ENCODE results near the gene CPED1.
"Not testable (repeated sequence)": the region's sequence is repeated elsewhere in the genome, so short reads cannot be mapped to it uniquely, and the experiment has no call there.

Gene CPED1

GRCh38 chr7:120981888-120982615 lies 6.5 kb upstream of the CPED1 start:
- DNase-seq = no peak

- not testable (repeated sequence) for DNase-seq
Measured at GRCh38 chr7:120983592-120983991, 4.9 kb upstream of the CPED1 start.

DNA sequence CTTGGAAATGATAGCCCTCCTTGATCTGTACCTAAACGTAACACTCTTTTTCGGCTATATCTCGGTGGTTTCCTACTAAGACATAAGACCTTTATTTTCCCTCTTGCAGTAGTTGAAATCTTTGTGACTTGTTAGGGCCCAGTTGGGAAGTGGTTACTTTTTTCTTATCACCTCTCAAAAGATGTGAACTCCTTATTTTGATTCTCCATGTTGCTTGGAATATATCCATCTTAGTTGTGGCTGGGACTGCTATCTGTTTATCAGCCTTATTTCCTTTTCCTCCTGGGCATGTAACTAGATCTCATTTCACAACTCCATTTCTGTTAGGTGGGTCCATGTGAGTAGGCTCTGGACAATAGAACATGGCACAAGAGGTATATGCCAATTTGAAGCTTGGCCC lies 4.1 kb upstream of the CPED1 start:
- no peak for DNase-seq

- no peak for DNase-seq
Measured at GRCh38 chr7:120985130-120985758, 3.3 kb upstream of the CPED1 start.

DNA sequence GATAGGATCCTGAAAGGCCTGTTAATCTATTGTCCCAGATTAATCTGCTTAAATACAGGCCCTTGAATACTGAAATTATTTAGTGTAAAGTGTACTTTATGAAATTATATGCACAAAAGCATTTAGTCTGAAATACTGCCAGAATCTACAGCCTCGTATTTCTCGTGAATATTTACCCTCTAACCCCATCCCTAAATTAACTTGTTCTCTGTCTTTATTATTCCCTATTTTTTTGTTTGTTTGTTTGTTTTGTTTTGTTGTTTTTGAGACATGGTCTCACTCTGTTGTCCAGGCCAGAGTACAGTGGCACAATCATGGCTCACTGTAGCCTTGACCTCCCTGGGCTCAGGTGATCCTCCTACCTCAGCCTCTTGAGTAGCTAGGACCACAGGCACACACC lies 2.7 kb upstream of the CPED1 start:
- no peak for DNase-seq

GRCh38 chr7:120986650-120987049 lies 1.9 kb upstream of the CPED1 start:
- DNase-seq = no peak

GRCh38 chr7:120987280-120987679 lies 1.2 kb upstream of the CPED1 start:
- no peak for DNase-seq

- peak; percentile 87 for DNase-seq
Measured at GRCh38 chr7:120987683-120988590, 574 bp upstream of the CPED1 start.

- DNase-seq = no peak
Measured at GRCh38 chr7:120989257-120990220, 1.0 kb downstream of the CPED1 start.

DNA sequence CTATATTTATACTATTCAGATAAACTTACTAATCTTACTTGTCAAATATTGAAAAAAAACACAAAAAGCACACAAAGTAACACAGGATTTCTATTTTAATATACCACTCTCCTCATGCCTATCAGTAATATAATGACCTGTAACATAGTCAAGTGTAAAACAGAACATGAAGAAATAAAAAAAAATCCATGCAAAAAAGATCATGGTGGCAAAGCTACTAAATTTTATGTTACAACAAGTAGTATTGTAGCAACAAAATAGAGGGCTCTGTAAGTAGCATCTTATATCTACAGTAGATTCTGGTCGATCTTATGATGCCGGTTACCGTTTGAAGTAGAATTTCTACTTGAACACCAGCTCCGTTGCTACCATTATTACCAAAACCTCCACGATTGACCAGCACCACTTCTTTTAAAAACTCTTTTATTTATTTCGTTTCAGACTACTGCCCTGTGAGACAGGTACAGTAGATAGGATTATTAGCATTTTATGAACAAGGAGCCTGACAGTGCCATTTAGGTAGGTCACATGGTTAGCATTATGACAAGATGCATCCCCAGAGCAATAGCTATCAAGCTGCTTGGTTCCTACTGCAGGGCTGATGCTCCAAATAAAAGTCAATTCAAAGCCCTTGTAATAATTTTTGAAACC lies 2.1 kb downstream of the CPED1 start:
- no peak for DNase-seq

DNA sequence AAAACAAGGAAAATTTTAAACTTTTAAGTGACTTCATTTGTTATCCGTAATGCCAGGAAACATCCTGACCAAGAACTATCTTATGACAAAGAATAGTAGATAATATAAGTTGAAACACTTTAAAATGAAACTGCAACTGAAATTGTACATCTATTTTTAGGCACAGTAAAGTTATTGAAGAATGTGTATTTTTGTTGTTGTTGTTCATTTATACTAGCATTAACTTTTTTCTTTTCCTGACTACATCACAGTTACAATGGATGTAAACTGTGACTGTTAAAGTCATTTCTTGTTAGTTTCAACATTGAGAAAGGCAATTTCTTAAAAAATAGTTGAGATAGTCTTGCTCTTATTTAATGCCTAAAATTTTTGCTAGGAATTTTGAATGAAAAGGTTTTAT lies 2.6 kb downstream of the CPED1 start:
- no peak for DNase-seq

GRCh38 chr7:120991581-120991980 lies 3.1 kb downstream of the CPED1 start:
- no peak for DNase-seq

GRCh38 chr7:120992272-120992964 lies 3.9 kb downstream of the CPED1 start:
- no peak for DNase-seq

GRCh38 chr7:120992965-120993494 lies 4.5 kb downstream of the CPED1 start:
- no peak for DNase-seq

DNA sequence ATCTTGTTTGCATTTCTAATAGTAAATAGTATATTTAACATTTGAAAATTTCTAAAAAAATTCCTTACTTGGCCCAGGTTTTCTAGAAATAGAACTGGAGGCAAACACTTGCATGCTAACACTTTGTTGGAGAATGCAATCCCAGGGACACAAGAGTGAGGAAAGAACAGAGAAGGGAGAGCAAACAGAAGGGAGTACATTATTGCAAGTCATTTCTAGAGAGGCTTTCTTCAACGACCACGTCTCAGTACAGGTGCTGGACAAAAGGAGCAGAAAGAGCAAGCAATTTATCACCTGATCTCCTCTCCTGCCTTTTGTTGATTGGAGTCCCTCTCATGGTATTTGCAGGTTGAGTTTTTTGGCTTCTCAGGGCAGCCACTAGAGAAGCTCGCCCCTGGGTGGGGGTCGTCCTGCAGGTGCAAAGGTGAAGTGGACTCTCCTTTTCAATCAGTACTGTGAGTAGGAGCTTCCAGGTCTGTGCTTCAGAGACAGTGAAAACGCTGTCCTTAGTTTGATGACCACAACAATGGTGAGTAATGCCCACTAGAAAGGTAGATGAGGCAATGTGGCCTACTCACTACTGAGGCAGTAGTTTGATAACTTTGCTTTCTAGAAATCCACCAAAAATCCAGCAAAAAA lies 5.2 kb downstream of the CPED1 start:
- DNase-seq = no peak

DNA sequence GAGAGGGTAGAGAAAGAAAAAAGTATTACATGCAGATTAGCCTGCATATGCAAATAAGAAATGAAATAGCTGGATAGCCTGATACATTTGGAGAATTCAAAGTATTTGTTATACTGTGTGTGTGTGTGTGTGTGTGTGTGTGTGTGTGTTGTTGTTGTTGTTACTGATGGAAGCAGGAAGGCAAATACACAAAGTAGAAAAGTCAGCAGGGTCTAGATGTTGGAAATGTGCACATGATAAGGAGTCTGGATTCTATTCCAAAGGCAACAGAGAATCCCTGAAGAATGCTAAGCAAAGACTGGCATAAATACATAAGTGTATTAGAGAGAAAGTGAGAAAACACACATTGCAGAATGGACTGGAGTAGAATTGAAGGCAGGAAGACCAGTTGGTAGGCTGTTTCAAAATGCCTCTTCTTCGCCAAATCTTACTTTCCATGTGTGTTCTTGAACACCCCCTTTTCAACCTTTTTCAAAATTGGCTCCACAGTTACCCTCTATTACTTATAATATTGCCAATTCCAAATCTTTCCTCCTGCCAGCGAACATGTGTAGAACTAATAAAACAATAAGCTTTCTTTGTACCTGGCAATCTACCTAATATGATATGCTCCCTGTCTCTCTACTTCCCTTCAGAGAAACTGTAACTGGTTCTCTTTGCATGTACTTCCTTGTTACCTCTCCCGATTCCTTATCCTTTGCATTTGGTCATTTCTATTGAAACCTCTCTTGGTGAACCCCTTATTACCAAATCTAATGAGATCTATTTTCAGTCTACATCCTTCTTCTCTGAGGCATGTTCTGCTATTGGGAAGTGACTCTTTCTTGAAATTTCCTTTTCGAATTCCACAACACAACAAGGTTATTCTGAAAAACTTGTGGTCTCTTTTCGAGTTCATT lies 6.2 kb downstream of the CPED1 start:
- no peak for DNase-seq

DNA sequence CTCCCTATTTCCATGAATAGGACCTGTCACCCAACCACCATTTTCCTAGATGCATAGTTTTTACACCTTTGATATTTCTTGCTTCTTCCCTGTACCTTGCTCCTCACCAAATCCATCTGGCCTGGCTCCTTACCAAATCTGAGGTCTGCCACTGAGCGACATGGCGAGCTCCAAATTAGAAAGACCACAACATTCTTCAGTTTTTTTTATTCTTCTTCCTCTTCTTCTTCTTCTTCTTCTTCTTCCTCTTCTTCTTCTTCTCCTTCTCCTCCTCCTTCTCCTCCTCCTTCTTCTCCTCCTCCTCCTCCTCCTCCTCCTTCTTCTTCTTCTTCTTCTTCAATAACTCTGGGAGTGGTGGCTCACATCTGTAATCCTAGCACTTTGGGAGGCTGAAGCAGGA lies 7.1 kb downstream of the CPED1 start:
- DNase-seq = no peak

GRCh38 chr7:120996333-120996987 lies 7.9 kb downstream of the CPED1 start:
- peak; percentile 38 for DNase-seq

DNA sequence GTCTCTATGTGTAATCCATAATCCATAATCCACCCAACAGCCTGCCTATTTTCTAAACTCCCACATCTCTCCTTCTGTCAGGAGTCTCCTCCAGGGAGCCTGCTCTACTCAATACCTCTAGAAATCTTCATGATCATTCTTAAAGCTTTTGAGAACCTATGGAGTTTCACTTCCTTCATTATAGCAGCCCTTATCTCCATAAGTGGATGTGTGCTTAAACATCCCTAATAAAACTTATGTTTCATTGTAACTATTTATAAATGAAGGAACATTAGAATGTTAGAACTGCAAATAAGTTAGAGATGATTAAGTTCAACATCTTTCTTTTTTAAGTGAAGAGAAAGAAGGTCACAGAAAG lies 8.5 kb downstream of the CPED1 start:
- DNase-seq = no peak

All from midbrain (tissue), 1 donor.